HUDEP-2 (cell line): ENCODE data around the gene DNM2.

ENCODE experiments used
- DNase-seq, 76 experiments: peaks; one replicate each; lab custom pipeline; 2025; ENCODE audit not compliant: unreplicated experiment in 76 of 76; lab: John Stamatoyannopoulos, UW

Gene DNM2

GRCh38 chr19:10768936-10769335 is 51.1 kb downstream of the DNM2 start:
- no peak for DNase-seq

GRCh38 chr19:10769533-10770491 is 51.9 kb downstream of the DNM2 start:
- DNase-seq: peak in 20 of 76 experiments; percentile 10 to 34 (median 18)

GRCh38 chr19:10773969-10774368 is 56.1 kb downstream of the DNM2 start:
- DNase-seq: no peak

GRCh38 chr19:10774893-10775292 is 57.0 kb downstream of the DNM2 start:
- DNase-seq: no peak

- DNase-seq: no peak
Observed at GRCh38 chr19:10776900-10777650, 59.2 kb downstream of the DNM2 start.

GRCh38 chr19:10780368-10780767 is 62.5 kb downstream of the DNM2 start:
- no peak for DNase-seq

GRCh38 chr19:10782795-10783194 is 64.9 kb downstream of the DNM2 start:
- no peak for DNase-seq

- no peak for DNase-seq
Observed at GRCh38 chr19:10784257-10784656, 66.4 kb downstream of the DNM2 start.

GRCh38 chr19:10788146-10788545 is 70.3 kb downstream of the DNM2 start:
- DNase-seq: no peak

- DNase-seq: no peak
Observed at GRCh38 chr19:10789866-10790265, 72.0 kb downstream of the DNM2 start.

GRCh38 chr19:10796653-10797052 is 78.8 kb downstream of the DNM2 start:
- no peak for DNase-seq

- no peak for DNase-seq
Observed at GRCh38 chr19:10797078-10797477, 79.2 kb downstream of the DNM2 start.

- DNase-seq: peak in 2 of 76 experiments; percentile 12 to 34
Observed at GRCh38 chr19:10797541-10798256, 79.8 kb downstream of the DNM2 start.

GRCh38 chr19:10800488-10800887 is 82.6 kb downstream of the DNM2 start:
- DNase-seq: no peak

GRCh38 chr19:10802479-10802878 is 84.6 kb downstream of the DNM2 start:
- no peak for DNase-seq

GRCh38 chr19:10803252-10803651 is 85.4 kb downstream of the DNM2 start:
- no peak for DNase-seq

- DNase-seq: no peak
Observed at GRCh38 chr19:10805065-10805757, 87.3 kb downstream of the DNM2 start.

- no peak for DNase-seq
Observed at GRCh38 chr19:10805758-10806247, 87.9 kb downstream of the DNM2 start.

GRCh38 chr19:10808937-10809649 is 91.2 kb downstream of the DNM2 start:
- DNase-seq: peak in 74 of 76 experiments; percentile 50 to 98 (median 88)
